IPS-18c (cell line): ENCODE measurements around the gene NKX2-3.

ENCODE experiments used
- H3K4me3 ChIP-seq: 2 replicates; pipeline ENCODE4 v1.7.0; 2013; ENCODE audit warnings: low read depth, mild to moderate bottlenecking, low read length, moderate library complexity; ENCODE audit not compliant: insufficient read depth
- H3K9me3 ChIP-seq: one replicate; pipeline ENCODE4 v1.6.1; 2013; ENCODE audit warnings: mild to moderate bottlenecking, low read length, moderate library complexity; ENCODE audit not compliant: control insufficient read depth, insufficient read depth

NKX2-3 gene

GRCh38 chr10:99524050-99524666 lies 8.6 kb upstream of the NKX2-3 start:
- H3K4me3 ChIP-seq, result peak overlapping the region; percentile 39; the same call in 1 of the 2 replicates
- no peaks in the 10 kb centered on the region for H3K9me3 ChIP-seq

- Histone ChIP-seq H3K4me3 (no peak overlapping the region), H3K9me3 (no peaks in the 10 kb centered on the region)
These were observed 7.9 kb upstream of the NKX2-3 start for GRCh38 chr10:99524736-99525380.

GRCh38 chr10:99525897-99526296 lies 6.8 kb upstream of the NKX2-3 start:
- H3K4me3 ChIP-seq, result no peak overlapping the region

GRCh38 chr10:99526861-99527504 lies 5.8 kb upstream of the NKX2-3 start:
- H3K4me3 ChIP-seq, result no peak overlapping the region
- H3K9me3 ChIP-seq, result no peaks in the 10 kb centered on the region

More at GRCh38 chr10:99525897-99526296, 6.8 kb upstream of the NKX2-3 start:
- H3K9me3 ChIP-seq, result no peaks in the 10 kb centered on the region

GRCh38 chr10:99527526-99528493 lies 4.9 kb upstream of the NKX2-3 start:
- Histone ChIP-seq H3K9me3 (no peaks in the 10 kb centered on the region), H3K4me3 (no peak overlapping the region)

GRCh38 chr10:99528494-99529441 lies 4.0 kb upstream of the NKX2-3 start:
- H3K9me3 ChIP-seq, result no peaks in the 10 kb centered on the region
- no peak overlapping the region for H3K4me3 ChIP-seq

GRCh38 chr10:99529591-99530107 lies 3.1 kb upstream of the NKX2-3 start:
- H3K9me3 ChIP-seq, result no peaks in the 10 kb centered on the region
- H3K4me3 ChIP-seq, result no peak overlapping the region

GRCh38 chr10:99530108-99531025 lies 2.4 kb upstream of the NKX2-3 start:
- H3K4me3 ChIP-seq, result peak overlapping the region; percentile 17
- no peaks in the 10 kb centered on the region for H3K9me3 ChIP-seq

- H3K4me3 ChIP-seq, result peak overlapping the region; percentile 17; the same call in 1 of the 2 replicates
- H3K9me3 ChIP-seq, result peaks cover 2% of the 10 kb centered on the region
These were observed 1.6 kb upstream of the NKX2-3 start for GRCh38 chr10:99531026-99531695.

- 0 out of 2 replicates have a peak overlapping the region, but pooled peaks have one; percentile 10 for H3K4me3 ChIP-seq
These were observed 797 bp upstream of the NKX2-3 start for GRCh38 chr10:99531696-99532593.

GRCh38 chr10:99533496-99534449 lies 1.0 kb downstream of the NKX2-3 start:
- Histone ChIP-seq H3K9me3 (peaks cover 2% of the 10 kb centered on the region), H3K4me3 (no peak overlapping the region)

More at GRCh38 chr10:99531696-99532593, 797 bp upstream of the NKX2-3 start:
- H3K9me3 ChIP-seq, result peaks cover 2% of the 10 kb centered on the region

- no peak overlapping the region for H3K4me3 ChIP-seq
- H3K9me3 ChIP-seq, result peaks cover 3% of the 10 kb centered on the region
These were observed 1.8 kb downstream of the NKX2-3 start for GRCh38 chr10:99534450-99534938.
